Gastroesophageal sphincter (tissue), 3 donors: ENCODE data around the gene OR5AN1.

ENCODE experiments used
- EP300 ChIP-seq: sonication (generic); formaldehyde crosslinking; IDR thresholded peaks from one replicate; pipeline ENCODE4 v1.6.1; 2017; ENCODE audit warnings: antibody characterized with exemption, mild to moderate bottlenecking
- POLR2A ChIP-seq, 2 donors: fragments of 450-650 bp; IDR thresholded peaks; one replicate each; pipeline ENCODE4 v1.6.1; 2017; ENCODE audit warnings: antibody characterized with exemption in 2 of 2, mild to moderate bottlenecking in 2 of 2, moderate library complexity in 1 of 2
- TF ChIP-seq, protein P1 (sequence below), 4 experiments: fragments of 200-600 bp in 2 of 4; fragments of 450-650 bp in 2 of 4; sonication (generic) in 1 of 4; IDR thresholded peaks; one replicate each; pipeline ENCODE4 v1.5.1; 2017 to 2019; ENCODE audit warnings: antibody characterized with exemption in 4 of 4, mild to moderate bottlenecking in 2 of 4, moderate library complexity in 2 of 4

DNA sequence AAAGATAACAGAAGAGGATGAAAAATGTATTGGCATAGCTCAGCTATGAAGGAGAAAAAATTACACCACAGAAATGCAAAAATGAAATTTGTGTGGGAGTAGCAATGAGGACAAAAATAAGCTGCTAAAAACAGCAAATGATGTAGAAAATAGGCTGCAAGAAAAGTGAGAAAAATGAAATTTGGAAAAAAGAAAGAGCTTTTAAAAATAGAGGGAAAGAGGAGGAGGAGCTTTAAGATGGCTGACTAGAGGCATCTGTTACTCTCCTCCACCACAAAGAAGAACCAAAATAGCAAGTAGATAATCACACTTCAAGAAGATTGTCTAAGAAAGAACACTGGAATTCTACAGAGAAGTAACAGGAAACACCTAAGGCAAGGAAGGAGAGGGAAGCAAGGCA is 23.7 kb upstream of the OR5AN1 start:
- TF ChIP-seq, protein P1, sequence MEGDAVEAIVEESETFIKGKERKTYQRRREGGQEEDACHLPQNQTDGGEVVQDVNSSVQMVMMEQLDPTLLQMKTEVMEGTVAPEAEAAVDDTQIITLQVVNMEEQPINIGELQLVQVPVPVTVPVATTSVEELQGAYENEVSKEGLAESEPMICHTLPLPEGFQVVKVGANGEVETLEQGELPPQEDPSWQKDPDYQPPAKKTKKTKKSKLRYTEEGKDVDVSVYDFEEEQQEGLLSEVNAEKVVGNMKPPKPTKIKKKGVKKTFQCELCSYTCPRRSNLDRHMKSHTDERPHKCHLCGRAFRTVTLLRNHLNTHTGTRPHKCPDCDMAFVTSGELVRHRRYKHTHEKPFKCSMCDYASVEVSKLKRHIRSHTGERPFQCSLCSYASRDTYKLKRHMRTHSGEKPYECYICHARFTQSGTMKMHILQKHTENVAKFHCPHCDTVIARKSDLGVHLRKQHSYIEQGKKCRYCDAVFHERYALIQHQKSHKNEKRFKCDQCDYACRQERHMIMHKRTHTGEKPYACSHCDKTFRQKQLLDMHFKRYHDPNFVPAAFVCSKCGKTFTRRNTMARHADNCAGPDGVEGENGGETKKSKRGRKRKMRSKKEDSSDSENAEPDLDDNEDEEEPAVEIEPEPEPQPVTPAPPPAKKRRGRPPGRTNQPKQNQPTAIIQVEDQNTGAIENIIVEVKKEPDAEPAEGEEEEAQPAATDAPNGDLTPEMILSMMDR (IDR thresholded peaks at IDR 0.05), result no peak
- TF ChIP-seq EP300 (no peak), POLR2A (IDR thresholded peaks at IDR 0.05) (no peak)
